Left lung (tissue), 10 donors: ENCODE results near the gene PDZD8. TPM values are rescaled to one million over a fixed set of nuclear protein-coding genes. Genes with fewer than 3 reads are reported as not detected.

ENCODE experiments used
- ATAC-seq: fragments of 200-7000 bp; cut with Tn5 transposase; one replicate; pipeline ENCODE4 v1.9.1; 2020; ENCODE audit warnings: moderate library complexity
- DNase-seq, 4 donors: peaks; one replicate each; pipeline ENCODE4 v3.0.0-alpha.2; 2013 to 2020
- H3K27ac ChIP-seq, 2 donors: fragments of 200-600 bp; sonication (generic) in 1 of 2; one replicate each; pipeline versions ENCODE4 v1.5.0 to v1.8.0; 2020 to 2021
- H3K27me3 ChIP-seq, 2 donors: fragments of 200-600 bp; sonication (generic) in 1 of 2; one replicate each; pipeline versions ENCODE4 v1.5.0 to v1.8.0; 2020 to 2021
- H3K36me3 ChIP-seq, 2 donors: fragments of 200-600 bp; sonication (generic) in 1 of 2; one replicate each; pipeline versions ENCODE4 v1.5.0 to v1.8.0; 2020 to 2021
- H3K4me1 ChIP-seq, 2 donors: fragments of 200-600 bp; one replicate each; pipeline ENCODE4 v1.8.0; 2021
- H3K4me3 ChIP-seq, 2 donors: fragments of 200-600 bp; sonication (generic) in 1 of 2; one replicate each; pipeline versions ENCODE4 v1.5.0 to v1.8.0; 2020 to 2021; ENCODE audit warnings: mild to moderate bottlenecking in 1 of 2
- H3K9me3 ChIP-seq, 2 donors: fragments of 200-600 bp; sonication (generic) in 1 of 2; one replicate each; pipeline versions ENCODE4 v1.5.0 to v1.8.0; 2020 to 2021
- intact Hi-C, 2 donors: fragments of 100-400 bp; cut with DNase I; formaldehyde crosslinking; loops; one replicate each; pipeline versions ENCODE4 v1.11.2 to v1.14.2; 2022
- polyA plus RNA-seq, 6 donors: library from polyadenylated mRNA; unstranded; fragments of 120-200 nt; gene quantifications; one replicate each; pipeline ENCODE4 v1.2.1, GENCODE V29; 2013; ENCODE audit not compliant: insufficient read length in 6 of 6
- total RNA-seq, 2 donors: library from RNA; stranded (reverse); fragmentation: NEBNext Ultra II Directional; extraction: Animal tissue kit (Norgen Biotek cat#: 25700); gene quantifications; one replicate each; pipeline ENCODE4 v1.2.1, GENCODE V29; 2021
- TF ChIP-seq, protein P1 (sequence below), 2 donors: fragments of 200-600 bp; sonication (generic) in 1 of 2; IDR thresholded peaks; one replicate each; pipeline versions ENCODE4 v1.5.0 to v1.8.0; 2021; ENCODE audit warnings: antibody characterized with exemption in 2 of 2
- donor health status: DM: no; HTN: yes; CAD: no.
- donor health status: DM: no; HTN: no; CAD: no.

The PDZD8 gene
- total and polyA plus RNA-seq, 8 donors = 24.2 to 38.2 (median 29.6) TPM

DNA sequence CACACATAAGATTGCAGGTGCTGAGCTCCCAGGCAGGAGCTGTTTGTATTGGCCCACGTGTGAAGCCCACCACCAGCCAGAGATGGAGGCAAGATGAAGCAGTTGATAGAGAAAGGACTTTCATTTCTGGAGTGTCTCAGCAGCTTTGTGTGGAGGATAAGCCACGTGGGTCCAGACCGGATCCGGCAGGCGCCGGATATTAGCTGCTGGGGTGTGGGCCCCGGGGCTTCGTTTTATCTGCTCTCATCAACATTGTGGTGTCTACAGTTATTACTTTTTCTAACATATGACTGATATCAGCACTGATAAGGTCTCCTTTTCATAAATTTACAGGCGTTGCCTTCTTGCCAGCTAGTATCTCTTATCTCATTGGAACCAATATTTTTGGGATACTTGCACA lies 108.8 kb downstream of the PDZD8 start:
- peaks cover 0 to 25% of the 10 kb centered on the region in 2 donors for H3K27me3 ChIP-seq
- ATAC-seq = no peak
- no peaks in the 10 kb centered on the region for H3K4me1 ChIP-seq
- DNase-seq = no peak
- no peak overlapping the region for H3K4me3 ChIP-seq
- TF ChIP-seq, protein P1, sequence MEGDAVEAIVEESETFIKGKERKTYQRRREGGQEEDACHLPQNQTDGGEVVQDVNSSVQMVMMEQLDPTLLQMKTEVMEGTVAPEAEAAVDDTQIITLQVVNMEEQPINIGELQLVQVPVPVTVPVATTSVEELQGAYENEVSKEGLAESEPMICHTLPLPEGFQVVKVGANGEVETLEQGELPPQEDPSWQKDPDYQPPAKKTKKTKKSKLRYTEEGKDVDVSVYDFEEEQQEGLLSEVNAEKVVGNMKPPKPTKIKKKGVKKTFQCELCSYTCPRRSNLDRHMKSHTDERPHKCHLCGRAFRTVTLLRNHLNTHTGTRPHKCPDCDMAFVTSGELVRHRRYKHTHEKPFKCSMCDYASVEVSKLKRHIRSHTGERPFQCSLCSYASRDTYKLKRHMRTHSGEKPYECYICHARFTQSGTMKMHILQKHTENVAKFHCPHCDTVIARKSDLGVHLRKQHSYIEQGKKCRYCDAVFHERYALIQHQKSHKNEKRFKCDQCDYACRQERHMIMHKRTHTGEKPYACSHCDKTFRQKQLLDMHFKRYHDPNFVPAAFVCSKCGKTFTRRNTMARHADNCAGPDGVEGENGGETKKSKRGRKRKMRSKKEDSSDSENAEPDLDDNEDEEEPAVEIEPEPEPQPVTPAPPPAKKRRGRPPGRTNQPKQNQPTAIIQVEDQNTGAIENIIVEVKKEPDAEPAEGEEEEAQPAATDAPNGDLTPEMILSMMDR (IDR thresholded peaks at IDR 0.05) = no peak
- intact Hi-C loops = no loop called here
- no peak overlapping the region for H3K27ac ChIP-seq
- H3K9me3 ChIP-seq = no peaks in the 10 kb centered on the region
- H3K36me3 ChIP-seq = no peaks in the 10 kb centered on the region

DNA sequence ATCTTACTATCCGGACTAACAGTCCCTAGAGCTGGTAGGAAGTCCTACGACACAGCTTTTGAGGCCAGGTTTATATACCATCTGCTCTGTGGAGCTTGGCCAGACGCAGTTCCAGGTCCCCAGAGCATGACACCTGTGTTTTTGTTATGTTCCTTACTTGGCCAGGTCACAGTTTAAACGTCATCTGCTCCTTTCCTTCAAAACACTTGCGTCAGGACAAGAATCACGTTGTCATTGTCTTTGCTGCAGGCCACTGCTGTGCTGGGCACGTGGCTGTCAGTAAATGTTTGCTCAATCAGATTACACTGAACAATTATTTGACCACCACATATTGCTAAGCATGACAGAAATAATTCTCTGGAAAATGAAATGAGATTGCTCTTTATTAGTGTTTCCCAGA lies 110.5 kb downstream of the PDZD8 start:
- Histone ChIP-seq H3K9me3 (no peaks in the 10 kb centered on the region), H3K4me1 (peaks cover 0 to 4% of the 10 kb centered on the region in 2 donors), H3K27ac (no peak overlapping the region), H3K4me3 (no peak overlapping the region), H3K27me3 (peaks cover 0 to 40% of the 10 kb centered on the region in 2 donors), H3K36me3 (no peaks in the 10 kb centered on the region)
- intact Hi-C loops = no loop called here
- ATAC-seq (no peak), DNase-seq (no peak)
- TF ChIP-seq, protein P1 (IDR thresholded peaks at IDR 0.05) = no peak

DNA sequence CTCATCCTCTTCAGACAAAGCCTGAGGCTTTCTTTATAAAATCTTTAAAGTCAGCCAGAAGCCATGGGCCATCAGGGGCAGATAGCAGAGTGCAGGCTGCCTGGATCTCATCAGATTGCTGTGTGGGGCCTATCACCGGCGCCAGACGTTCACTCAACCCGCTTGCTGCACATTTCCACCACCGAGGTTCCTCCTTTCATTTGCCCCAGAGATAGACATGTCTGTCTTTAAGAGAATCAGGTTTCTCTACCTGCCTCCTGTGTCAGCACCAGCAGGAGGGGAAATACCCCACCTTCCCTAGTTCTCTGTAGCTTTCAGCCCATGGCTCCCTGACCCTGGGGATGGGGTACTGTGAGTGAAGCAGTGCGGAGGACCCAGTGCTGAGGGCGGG lies 112.3 kb downstream of the PDZD8 start:
- Histone ChIP-seq H3K36me3 (no peaks in the 10 kb centered on the region), H3K4me1 (peaks cover 0 to 4% of the 10 kb centered on the region in 2 donors), H3K27ac (no peak overlapping the region), H3K4me3 (no peak overlapping the region), H3K9me3 (no peaks in the 10 kb centered on the region), H3K27me3 (peaks cover 0 to 50% of the 10 kb centered on the region in 2 donors)
- TF ChIP-seq, protein P1 (IDR thresholded peaks at IDR 0.05) = no peak
- no peak for DNase-seq
- intact Hi-C loops = no loop called here
- no peak for ATAC-seq

DNA sequence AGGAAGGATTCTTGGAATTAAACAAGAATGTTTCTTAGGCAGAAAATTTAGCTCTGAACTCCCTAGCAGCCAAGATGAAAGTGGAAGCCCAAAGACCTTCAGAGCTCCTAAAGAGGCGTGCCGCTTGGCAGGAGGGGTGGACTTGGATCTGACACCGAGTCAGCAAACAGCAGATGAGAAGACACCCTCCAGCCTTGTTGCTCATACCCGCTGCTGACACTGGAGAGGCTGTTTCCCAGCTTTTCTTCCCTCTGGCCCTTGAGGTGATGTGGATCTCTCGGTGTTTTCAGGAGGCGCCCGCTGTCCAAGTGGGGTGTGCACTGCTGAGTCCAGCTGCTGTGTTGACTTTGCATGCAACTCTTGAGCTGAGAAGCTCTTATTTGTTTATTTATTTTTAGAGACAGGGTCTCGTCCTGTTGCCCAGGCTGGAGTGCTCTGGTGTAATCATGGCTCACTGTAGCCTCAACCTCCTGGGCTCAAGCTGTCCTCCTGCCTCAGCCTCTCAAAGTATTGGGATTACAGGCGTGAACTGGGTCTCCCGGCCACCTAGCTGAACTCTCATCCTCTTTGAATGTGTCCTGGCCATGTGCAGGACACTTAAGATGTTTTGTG lies 112.8 kb downstream of the PDZD8 start:
- Histone ChIP-seq H3K4me3 (no peak overlapping the region), H3K9me3 (no peaks in the 10 kb centered on the region), H3K36me3 (no peaks in the 10 kb centered on the region), H3K27me3 (peaks cover 0 to 55% of the 10 kb centered on the region in 2 donors), H3K27ac (no peak overlapping the region), H3K4me1 (peaks cover 0 to 4% of the 10 kb centered on the region in 2 donors)
- DNase-seq = no peak
- TF ChIP-seq, protein P1 (IDR thresholded peaks at IDR 0.05) = no peak
- ATAC-seq = no peak
- intact Hi-C loops = no loop called here

DNA sequence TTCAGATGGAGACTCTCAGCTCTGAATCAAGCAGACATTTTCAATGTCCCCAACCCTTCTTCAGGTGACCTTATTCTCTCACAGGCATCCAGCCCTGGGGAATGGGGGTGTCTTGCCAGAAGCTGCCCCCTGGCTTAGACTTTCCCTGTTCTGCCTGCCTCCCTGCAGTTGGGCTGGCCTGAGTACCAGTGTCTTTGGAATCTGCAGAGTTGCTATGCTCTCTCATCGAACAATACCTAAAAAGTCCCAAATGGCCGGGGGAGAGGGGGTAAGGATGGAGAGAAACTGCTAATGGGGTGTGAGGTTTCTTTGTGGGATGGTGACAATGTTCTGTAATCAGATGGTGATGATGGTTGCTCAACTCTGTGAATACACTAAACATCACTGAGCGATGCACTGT lies 113.7 kb downstream of the PDZD8 start:
- DNase-seq (no peak), ATAC-seq (no peak)
- no peaks in the 10 kb centered on the region for H3K36me3 ChIP-seq
- no peaks in the 10 kb centered on the region for H3K9me3 ChIP-seq
- H3K27ac ChIP-seq = no peak overlapping the region
- no peak overlapping the region for H3K4me3 ChIP-seq
- peaks cover 0 to 4% of the 10 kb centered on the region in 2 donors for H3K4me1 ChIP-seq
- TF ChIP-seq, protein P1 (IDR thresholded peaks at IDR 0.05) = no peak
- peaks cover 0 to 62% of the 10 kb centered on the region in 2 donors for H3K27me3 ChIP-seq
- intact Hi-C loops = no loop called here
